ENCODE results near the gene BARHL1.
A peak's percentile ranks its signal among the peaks of the same experiment; 100 is the strongest.
"Not testable (repeated sequence)": the region's sequence is repeated elsewhere in the genome, so short reads cannot be mapped to it uniquely, and the experiment has no call there.

Gene BARHL1

DNA sequence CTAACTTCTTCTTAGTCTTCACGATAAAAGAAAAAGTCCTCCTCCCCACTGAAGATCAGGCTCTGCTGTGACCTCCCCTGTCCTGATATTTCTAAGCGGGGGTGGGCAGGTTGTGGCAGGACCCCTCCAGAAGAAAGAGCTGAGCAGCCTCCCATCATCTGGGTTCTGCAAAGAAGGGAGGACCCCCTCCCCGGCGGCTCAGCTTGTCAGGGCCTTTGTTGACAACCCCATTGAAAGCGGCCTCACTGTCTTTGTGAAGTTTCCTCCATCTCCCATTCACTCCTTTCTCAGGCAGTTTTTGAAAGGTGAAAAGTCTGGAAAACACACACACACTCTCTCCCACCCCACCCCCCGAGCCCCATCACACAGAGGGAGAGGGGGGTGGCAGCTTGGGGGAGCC, 26.2 kb upstream of the BARHL1 start:
- FAIRE-seq, result no peak

DNA sequence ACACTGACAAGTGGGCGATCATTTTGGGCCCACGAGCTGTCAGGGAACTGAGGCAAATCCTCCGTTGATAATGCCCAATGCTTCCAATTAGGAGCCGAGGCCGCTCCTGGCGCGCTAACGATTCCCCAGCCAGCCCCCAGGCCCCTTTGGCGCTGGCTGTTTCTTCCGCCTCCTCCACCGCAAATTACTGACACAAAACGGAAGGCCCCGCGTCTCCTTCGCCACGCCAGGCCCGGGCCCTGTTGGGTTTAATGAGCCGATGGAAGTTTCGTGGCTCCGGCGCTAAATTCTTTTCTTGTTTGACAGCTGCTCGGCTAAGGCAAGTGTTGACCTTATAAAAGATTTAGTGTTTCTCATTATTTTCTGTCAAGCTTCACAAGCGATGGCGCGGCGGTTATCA, 25.7 kb upstream of the BARHL1 start:
- no peak for FAIRE-seq
- DNase-seq (ENCODE audit: low spot score), result no peak

More for the DNA sequence above, 26.2 kb upstream of the BARHL1 start:
- DNase-seq (ENCODE audit: low spot score), result no peak

DNA sequence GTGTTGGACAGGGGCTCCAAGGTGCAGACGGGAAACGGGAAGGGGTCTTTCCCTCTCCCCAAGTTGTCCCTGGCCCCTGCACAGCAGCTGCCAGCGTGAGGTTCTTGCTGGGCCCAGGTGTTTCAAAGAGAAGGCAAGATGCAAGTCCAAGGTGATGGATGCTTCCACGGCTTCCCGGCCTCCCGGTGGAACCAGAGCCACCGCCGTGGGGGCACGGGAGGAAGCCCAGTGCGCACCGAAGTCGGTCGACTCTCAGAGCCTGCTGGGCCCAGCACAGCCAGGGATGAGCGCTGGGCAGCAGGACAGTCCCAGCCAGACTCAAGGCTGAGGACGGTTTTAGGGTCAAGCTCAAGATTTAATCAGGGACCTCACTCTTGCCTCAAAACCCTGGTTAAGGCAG, 25.2 kb upstream of the BARHL1 start:
- FAIRE-seq (no peak), DNase-seq (ENCODE audit: low spot score) (no peak)

DNA sequence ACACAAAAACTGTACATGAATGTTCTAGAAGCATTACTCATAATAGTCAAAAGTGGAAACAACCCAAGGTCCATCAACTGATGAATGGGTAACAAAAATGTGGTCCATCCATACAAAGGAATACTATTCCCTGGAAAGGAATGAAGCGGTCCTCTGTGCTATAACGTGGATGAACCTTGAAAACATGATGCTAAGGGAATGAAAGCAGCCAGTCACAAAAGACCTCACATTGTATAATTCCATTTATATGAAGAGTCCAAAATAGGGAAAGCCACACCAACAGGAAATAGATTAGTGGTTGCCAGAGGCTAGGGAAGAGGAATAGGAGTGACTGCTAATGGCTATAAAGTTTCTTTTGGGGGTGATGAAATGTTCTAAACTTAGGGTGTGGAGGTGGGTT, 22.7 kb upstream of the BARHL1 start:
- DNase-seq (ENCODE audit: low spot score) (no peak), FAIRE-seq (no peak)

DNA sequence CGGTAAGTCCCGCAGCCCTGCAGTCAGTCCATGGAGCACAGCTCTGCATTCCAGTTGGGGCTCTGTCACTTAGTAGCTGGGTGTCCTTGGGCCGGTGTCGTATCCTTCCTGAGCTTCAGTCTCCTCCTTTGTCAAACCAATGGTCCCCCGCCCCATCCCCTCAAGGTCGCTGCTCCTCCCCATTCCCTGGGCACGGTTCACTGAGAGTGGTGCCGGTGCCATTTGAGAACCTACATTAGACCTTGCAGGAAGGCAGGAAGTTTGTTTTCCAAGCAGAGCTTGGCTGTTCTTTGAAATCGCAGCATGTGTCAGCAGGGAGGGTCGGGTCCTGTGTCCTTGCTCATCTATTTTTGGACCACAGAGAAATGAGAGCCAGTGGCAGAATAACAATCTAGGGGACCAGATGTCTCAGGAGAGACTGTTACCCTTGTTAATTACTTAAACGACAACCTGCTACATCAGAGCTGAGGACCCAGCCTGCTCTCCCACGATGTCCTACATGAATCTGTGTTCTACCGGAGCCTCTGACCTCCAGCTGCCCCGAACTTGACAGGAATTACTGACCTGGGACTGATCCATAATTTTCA, 21.7 kb upstream of the BARHL1 start:
- FAIRE-seq (no peak), DNase-seq (ENCODE audit: low spot score) (no peak)

DNA sequence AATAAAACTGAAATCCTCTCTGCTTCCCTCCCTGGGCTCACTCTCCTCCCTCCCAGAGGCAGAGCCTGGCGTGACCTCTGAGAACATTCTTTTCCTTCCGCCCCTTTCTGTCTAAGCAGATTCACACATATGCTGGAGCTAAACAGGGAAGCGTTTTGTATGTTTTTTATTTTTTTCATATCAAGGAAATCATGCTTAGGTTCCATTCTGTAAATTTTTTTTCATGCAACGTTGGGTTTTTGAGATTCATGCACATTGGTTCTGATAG, 20.2 kb upstream of the BARHL1 start:
- FAIRE-seq, result no peak
- no peak for DNase-seq (ENCODE audit: low spot score)

DNA sequence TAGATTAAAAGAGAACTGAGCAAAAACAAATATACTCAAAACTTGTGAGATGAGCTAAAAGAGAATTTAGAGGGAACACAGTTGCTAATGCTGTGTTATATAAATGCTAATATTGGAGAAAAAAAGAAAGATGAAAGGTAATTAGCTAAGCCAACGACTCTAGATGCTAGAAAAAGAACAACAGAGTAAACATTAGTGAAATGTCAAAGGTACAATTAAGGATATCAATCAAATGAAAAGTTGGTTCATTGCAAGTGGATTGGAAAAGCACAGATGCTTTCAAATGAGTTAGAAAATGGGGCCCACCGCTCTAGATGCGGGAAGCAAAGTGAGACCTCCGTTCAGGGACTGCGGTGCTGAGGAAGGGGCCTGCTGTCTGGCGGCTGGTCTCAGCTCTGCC, 17.9 kb upstream of the BARHL1 start:
- no peak for FAIRE-seq

DNA sequence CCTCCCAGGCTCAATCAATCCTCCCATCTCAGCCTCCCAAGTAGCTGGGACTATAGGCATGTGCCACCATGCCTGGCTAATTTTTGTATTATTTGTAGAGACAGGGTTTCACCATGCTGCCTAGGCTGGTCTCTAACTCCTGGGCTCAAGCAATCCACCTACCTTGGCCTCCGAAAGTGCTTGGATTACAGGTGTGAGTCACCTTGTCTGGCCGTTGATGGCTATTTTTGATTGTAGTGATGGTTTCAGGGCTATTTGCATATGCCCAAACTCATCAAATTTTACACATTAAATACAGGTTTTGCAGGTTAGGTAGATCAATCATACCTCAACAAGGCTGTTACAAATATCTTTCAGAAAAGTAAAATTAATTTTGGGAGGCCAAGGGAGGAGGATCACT, 13.6 kb upstream of the BARHL1 start:
- not testable (repeated sequence) for DNase-seq (ENCODE audit: low spot score); FAIRE-seq

More for the DNA sequence above, 17.9 kb upstream of the BARHL1 start:
- no peak for DNase-seq (ENCODE audit: low spot score)

DNA sequence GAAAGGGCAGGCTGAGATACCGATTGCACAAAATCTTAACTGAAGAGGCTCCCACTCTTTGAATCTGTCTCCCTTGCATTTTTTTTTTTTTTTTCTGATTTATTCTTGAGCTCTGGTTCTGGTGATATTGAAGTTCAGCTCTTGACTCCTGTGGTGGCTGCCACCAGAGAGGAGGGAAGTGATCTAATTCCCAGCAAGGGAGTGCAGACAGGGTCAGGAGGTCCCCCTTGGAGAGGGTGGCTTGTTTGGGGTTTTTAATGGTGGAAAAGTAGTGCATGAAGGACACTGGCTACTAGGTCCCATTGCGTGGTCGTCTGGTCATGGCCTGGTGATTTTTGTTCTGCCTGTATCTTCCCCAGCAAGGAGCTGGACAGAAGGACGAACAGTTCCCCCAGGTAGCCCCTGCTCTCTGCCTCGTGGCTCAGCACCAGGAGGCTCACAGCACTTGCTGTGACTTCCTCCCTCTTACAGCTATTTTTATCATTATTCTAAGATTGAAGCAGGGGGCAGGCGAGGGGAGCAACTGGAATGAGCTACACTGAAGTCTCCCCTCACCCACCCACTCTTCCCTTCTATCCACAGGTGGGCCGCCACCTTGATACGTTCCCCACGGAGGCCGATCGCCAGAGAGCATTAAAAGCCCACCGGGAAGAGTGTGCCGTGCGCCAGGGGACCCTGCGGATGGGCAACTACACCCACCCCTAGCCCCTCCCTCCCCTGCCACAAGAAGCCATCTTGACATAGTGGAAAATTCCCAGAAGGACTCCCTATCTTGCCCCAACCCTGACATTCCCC, 10.4 kb upstream of the BARHL1 start:
- DNase-seq (ENCODE audit: low spot score) (no peak), FAIRE-seq (no peak)

DNA sequence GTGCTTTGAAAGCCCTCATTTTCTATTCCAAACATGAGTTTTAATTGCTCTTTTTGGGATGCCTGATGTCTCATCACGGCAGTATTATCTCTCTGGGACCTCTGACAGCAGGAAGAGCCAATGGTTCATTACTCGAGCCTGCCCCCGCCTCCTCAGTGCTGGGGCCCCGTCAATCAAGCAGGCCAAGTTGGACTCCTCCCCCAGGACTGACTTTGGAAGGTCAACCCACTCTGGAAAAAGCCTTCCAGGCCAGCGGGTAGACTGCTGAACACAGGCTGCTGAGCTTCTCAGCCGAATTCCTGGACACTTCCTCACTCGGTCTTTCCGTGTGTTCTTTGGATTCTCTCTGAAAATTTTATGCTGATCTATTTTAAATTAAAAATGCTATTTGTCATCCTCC, 9.5 kb upstream of the BARHL1 start:
- FAIRE-seq, result no peak
- no peak for DNase-seq (ENCODE audit: low spot score)

DNA sequence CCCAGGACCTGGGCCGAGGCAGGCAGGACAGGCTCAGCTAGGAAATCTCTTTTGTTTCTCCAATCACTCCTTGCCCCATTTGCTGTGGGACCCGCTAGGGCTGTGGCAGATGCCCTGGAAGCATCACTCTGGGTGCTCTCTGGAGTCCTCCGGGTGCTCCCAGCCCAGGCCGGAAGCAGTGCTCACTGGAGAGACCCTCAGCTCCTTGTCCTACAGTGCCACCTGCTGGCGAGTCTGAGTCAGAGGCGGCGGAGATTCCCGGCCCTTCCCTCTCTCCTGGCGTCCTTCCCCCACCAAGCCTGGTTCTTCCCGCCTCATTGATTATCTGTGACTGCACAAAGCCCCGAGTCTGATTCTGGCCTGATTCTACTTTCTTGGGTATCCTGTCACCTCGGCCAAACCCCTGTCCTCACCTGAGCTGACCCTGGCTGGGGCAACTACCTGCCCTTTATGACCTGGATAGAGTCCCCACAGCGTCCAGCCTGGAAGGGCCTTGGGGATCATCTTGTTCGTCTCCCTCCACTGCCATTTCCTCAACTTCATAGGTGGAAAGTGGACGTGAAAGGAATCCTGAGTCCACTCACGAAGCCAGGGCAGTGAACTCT, 7.3 kb upstream of the BARHL1 start:
- DNase-seq (ENCODE audit: low spot score) (peak; percentile 57), FAIRE-seq (no peak)

DNA sequence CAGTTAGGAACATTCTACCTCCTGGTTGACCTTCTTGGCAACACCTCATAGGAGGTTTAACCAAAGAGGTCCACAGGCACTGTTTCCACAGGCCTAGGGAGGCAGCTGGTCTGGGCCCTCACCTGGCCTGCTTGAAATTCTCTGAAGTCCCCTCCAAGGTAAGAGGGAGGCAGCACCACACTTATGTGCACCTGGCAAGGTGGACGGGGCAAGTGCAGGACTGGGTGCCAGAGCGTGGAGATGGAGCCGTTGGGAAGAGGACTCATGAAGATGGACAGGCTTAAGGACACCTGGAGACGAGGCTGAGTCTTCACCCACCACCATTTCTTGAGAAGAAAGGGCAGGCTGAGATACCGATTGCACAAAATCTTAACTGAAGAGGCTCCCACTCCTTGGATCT, 6.6 kb upstream of the BARHL1 start:
- FAIRE-seq (no peak), DNase-seq (ENCODE audit: low spot score) (no peak)

DNA sequence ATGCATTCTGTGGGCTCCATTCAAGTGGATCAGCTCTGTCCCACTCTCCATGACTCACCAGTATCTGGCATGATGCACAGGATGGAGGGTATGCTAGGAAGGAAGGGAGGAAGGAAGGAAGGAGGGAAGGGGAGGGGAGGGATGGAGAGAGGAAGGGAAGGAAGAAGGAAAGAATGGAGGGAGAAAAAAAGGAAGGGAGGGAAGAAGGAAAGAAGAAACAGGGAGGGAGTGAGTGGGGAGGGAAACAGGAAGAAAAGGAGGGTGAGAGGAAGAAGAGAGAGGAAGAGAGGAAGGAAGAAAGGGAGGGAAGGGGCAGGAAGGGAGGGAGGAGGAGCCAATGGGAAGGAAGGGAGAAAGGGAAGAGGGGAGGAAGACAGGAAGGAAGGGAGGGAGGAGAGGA, 5.3 kb upstream of the BARHL1 start:
- FAIRE-seq, result no peak
- DNase-seq (ENCODE audit: low spot score), result no peak

DNA sequence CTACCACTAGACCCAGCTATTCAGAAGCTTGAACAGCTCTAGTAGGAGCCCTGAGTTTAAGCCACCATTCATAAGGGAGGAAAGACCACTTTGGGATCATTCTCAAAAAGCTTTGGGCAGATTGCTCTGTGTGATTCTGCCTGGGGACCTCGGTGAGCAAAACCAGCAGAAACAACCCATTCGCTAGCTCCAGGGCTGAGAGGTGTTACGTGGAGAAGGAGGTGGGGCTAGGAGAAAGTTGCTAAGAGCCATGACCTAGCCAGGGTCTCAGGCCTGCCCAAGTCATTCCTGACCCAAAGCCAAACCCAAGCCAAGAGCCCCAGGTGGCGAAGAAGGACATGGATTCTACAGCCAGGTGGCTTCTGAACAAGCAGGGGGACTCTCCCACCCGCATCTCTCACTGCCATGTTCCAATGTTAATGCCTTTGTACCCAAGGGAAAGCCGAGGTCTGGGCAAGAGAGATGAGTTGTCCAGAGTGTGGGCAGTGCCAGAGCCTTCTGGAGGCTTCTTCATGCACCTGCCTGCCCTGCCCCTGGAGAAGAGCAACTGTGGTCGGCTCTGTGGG, 4.0 kb upstream of the BARHL1 start:
- DNase-seq (ENCODE audit: low spot score) (no peak), FAIRE-seq (no peak)

DNA sequence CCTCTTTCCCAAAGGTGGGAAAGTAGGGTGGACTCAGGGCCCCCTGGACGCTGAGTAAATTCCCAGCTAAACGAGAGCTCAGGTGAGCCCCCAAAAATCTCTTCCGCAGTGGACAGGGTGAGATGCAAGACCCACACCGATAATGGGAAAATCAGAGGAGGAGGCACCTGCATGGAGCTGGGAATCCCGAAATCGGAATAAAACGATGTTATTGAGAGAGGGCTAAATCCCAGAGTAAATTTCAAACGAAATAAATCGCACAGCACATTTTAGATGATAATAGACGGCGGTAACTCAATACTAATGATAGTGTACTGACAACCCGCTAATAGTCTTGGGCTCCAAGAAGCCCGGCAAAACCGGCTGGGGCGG, 3.0 kb upstream of the BARHL1 start:
- DNase-seq (ENCODE audit: low spot score) (no peak), FAIRE-seq (no peak)

DNA sequence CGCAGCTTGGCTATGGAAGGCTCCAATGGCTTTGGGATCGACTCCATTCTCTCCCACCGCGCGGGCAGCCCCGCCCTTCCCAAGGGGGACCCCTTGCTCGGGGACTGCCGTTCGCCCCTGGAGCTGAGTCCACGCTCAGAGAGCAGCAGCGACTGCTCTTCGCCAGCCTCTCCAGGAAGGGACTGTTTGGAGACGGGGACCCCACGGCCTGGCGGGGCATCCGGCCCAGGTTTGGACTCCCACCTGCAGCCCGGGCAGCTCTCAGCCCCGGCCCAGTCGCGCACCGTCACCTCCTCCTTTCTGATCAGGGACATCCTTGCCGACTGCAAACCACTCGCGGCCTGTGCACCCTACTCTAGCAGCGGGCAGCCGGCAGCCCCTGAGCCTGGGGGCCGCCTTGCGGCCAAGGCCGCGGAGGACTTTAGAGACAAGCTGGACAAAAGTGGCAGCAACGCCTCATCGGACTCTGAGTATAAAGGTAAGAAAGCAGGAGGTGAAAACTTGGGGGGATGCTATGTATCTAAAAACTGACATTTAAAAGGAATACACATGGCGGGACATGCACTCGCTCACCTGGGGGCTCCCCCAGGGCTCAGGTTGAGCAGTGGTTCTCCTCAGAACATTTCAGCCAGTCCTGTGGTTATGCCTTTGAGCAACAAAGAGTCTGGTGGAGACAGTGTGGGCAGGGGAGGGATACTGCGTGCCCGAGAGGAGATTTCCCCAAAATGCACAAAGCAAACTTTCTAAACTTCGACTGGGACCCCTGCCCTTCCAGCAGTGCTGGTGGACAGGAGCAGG, 579 bp downstream of the BARHL1 start:
- DNase-seq (ENCODE audit: low spot score) (no peak), FAIRE-seq (no peak)

DNA sequence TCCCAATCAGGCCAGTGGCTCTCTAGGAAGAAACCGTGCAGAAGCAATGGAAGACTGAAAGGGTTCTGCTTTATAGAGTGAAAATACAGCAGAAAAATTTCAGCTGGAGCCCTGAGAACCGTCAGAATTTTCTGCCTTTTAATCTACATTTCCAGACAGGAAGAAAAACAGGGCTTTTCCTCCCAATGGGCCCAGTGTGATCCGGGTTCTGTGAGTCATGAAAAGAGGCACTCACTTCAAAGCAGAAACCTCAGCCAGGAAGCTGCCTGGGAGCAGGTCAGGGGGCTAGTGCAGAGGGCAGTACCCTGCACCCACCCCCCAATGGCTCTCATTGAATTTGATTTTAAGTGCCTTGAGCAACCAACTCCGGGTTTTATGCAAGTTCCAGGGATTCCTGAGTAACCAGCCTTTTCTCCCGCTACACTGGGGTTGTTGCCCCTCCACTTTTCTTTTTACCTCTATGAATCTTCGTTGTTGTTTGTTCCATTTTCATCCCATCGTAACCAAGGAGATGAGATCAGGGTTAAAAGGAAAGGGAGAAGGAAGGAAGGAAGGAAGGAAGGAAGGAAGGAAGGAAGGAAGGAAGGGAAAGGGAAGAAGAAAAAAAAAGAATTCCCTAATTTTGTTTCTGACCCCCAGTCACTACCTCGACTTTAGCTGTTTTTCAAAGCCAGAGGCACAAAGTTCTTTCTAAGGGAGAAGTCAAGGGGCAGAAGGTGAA, 1.3 kb downstream of the BARHL1 start:
- FAIRE-seq, result no peak
- no peak for DNase-seq (ENCODE audit: low spot score)

DNA sequence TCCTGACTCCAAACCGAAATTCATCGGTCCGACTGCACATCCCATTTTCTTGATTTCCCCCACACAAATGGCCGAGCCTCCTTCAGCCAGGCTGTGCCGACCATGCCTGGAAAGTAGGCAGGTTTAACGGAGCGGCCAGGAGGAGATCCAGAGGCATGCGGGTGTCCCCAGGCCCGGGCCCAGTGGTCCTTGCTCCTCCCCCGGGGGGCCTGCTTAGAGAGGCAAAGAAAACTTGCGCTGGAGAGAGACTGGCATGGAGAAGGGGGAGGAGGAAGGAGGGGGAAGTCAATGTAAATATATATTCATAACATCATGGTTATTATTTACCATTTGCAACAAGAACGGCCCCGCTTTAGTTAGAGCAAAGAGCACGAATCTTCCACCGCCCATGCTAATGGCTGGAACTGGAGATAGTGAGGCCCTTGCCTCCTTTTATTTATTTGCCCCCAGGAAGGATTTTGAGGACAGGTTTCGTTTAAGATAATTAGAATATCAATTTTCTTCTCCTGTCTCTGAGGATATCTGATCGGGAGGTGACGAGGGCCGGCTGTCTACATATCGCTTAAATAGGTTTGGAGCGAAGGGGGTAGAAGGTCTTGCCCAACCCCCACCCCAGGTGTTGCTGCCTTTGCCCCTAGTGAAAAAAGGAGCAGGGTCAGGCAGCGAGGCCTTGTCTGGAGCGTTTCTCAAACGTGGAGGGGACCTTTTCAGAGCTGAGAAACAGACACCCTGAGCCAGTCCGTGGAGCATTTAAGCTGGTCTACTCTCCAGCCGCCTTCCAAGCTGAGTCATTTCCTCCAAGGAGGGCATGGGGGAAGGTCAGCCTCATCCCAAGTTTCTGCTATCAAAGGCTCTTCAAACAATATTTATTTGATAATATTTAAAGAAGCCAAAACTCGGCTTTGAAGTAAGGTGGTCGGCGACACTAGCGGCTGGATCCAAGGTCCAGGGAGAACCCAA, 2.5 kb downstream of the BARHL1 start:
- DNase-seq (ENCODE audit: low spot score) (peak; percentile 23), FAIRE-seq (no peak)

DNA sequence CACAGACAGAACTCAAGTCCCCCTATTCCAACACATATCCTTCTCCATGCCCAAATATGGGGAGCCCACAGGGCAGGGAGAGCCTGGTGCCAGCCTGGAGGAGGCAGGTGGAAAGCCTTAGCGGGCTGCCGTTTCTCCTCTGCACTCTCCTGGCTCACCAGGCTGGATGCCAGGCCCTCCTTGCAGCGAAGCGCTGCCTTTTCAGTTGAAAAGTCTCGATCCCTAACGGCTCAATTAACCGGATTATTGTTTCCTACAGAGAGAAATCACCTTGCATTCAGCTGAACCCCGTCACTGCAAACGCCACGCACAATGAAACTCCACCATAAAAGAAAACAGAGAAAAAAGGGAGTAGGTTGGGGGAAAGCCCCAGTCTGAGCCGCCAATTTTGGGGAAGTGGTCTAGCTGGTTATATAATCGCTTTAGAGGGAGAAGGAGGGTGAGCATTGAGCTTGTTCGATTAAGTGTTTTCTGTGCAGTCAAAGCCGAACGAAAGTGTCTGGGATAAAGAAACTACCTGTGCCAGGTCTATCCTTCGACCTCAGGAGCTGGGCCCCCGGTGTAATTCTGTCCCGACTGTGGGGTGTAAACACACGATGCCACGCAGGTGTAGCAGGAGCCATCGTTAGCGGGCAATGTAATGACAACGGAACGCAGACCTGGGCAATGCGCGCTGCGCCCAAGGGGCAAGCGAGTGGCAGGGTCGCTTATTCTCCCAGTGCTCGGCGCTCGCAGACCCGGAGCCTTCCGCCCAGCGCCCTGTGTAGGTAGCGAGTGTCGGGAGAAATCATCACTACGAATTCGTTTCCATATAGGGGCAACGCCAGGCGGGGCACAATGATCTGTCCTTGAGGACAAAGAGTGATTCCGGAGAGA, 3.8 kb downstream of the BARHL1 start:
- FAIRE-seq (no peak), DNase-seq (ENCODE audit: low spot score) (no peak)
